GM12801 (cell line): Measurements from ENCODE around the gene CHD2.

Source experiments
- CTCF ChIP-seq: IDR thresholded peaks from one replicate; pipeline ENCODE4 v1.5.1; 2011; ENCODE audit warnings: control low read depth; ENCODE audit not compliant: insufficient read length; ENCODE audit errors: extremely low read depth

CHD2 gene

GRCh38 chr15:93018574-93018973, 118.5 kb downstream of the CHD2 start:
- TF ChIP-seq CTCF = no peak

GRCh38 chr15:93019090-93019489, 119.0 kb downstream of the CHD2 start:
- no peak for TF ChIP-seq CTCF

- no peak for TF ChIP-seq CTCF
Measured at GRCh38 chr15:93019971-93020370, 119.8 kb downstream of the CHD2 start.

GRCh38 chr15:93020976-93021772, 121.0 kb downstream of the CHD2 start:
- no peak for TF ChIP-seq CTCF

- no peak for TF ChIP-seq CTCF
Measured at GRCh38 chr15:93024293-93024692, 124.2 kb downstream of the CHD2 start.

GRCh38 chr15:93024716-93025624, 124.8 kb downstream of the CHD2 start:
- no peak for TF ChIP-seq CTCF

- no peak for TF ChIP-seq CTCF
Measured at GRCh38 chr15:93025625-93025982, 125.5 kb downstream of the CHD2 start.
